ENCODE data around the gene ITGB1BP1. TPM values are rescaled to one million over a fixed set of nuclear protein-coding genes. Genes with fewer than 3 reads are reported as not detected.
"Not testable (repeated sequence)": the region's sequence is repeated elsewhere in the genome, so short reads cannot be mapped to it uniquely, and the experiment has no call there.

Gene ITGB1BP1
- total RNA-seq, 2 experiments from 2014 or later = 54.0 to 102 TPM

DNA sequence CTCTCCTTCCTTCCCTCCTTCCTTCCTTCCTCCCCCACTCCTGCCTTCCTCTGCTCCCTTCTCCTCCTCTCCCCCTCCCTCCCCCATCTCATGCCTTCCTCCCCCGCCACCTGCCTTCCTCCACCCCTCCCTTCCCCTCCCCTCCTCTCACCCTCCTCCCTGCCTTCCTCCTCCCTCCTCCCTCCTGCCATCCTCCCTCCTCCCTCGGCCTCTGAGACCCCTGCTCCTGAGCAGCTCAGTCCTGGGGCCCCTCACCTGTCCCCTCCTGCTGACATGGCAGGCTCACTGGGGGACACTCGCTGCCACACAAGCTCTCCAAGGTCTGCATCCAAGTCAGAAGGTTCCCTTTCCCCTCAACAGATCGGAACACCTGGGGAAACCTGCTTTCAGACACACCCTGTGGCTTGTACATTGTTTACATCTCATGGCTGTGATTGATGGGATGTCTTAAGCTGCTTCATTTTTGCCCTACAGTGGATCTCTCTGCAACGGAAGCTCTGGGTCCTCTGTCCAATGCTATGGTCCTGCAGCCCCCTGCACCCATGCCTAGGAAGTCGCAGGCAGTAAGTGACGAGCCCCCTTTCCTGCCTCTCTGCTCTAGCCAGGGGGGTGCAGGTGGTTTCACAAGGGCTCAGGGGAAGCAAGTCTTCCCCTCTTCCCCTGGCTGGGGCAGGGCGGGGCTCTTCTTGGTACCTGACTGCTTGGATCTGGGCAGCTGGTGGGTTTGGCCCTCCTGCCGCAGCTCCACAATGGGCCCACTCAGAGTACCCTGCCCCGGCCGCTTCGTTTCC, 22.9 kb downstream of the ITGB1BP1 start:
- DNase-seq (ENCODE audit: low spot score) = peak; percentile 20
- no peak overlapping the region for H3K27ac ChIP-seq (ENCODE audit: low read depth, low read length, poor library complexity, severe bottlenecking)
- no peaks in the 10 kb centered on the region for H3K9me3 ChIP-seq (ENCODE audit: low read length)
- H3K36me3 ChIP-seq (ENCODE audit: insufficient read depth, low read length) = no peaks in the 10 kb centered on the region
- intact Hi-C loops (cut with micrococcal nuclease; ENCODE audit: unreplicated experiment) = no loop called here
- ChIA-PET POLR2A (interaction anchor here (0.6 to 0.7 kb wide), 2 partner anchors 70 to 160 kb away, joined by 3 to 6 read pairs; no protein-coding TSS in a partner anchor), CTCF (ENCODE audit: unreplicated experiment) (interaction anchor here (0.9 kb wide), 1 partner anchor 25 kb away, joined by 3 read pairs; no protein-coding TSS in a partner anchor)
- no peak overlapping the region for H3K4me2 ChIP-seq (ENCODE audit: low read length)
- no peak overlapping the region for H3K4me3 ChIP-seq (ENCODE audit: low read depth, low read length, poor library complexity, severe bottlenecking)
- H2AFZ ChIP-seq (ENCODE audit: low read length) = no peak overlapping the region
- H3K79me2 ChIP-seq (ENCODE audit: insufficient read depth, low read depth, low read length) = no peaks in the 10 kb centered on the region
- peaks cover 4% of the 10 kb centered on the region for H3K4me1 ChIP-seq (ENCODE audit: insufficient read depth, low read length, poor library complexity, severe bottlenecking)
- no TSS peak for BruUV-seq (replicated peaks)
- H4K20me1 ChIP-seq (ENCODE audit: insufficient read depth, low read length) = no peaks in the 10 kb centered on the region
- H3K9me2 ChIP-seq (ENCODE audit: insufficient read depth, low read length) = no peaks in the 10 kb centered on the region
- TF ChIP-seq, protein P1, sequence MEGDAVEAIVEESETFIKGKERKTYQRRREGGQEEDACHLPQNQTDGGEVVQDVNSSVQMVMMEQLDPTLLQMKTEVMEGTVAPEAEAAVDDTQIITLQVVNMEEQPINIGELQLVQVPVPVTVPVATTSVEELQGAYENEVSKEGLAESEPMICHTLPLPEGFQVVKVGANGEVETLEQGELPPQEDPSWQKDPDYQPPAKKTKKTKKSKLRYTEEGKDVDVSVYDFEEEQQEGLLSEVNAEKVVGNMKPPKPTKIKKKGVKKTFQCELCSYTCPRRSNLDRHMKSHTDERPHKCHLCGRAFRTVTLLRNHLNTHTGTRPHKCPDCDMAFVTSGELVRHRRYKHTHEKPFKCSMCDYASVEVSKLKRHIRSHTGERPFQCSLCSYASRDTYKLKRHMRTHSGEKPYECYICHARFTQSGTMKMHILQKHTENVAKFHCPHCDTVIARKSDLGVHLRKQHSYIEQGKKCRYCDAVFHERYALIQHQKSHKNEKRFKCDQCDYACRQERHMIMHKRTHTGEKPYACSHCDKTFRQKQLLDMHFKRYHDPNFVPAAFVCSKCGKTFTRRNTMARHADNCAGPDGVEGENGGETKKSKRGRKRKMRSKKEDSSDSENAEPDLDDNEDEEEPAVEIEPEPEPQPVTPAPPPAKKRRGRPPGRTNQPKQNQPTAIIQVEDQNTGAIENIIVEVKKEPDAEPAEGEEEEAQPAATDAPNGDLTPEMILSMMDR (conservative IDR thresholded peaks at IDR 0.05; ENCODE audit: low read length) = no peak
- TF ChIP-seq EZH2phosphoT487 (IDR thresholded peaks at IDR 0.05; ENCODE audit: borderline replicate concordance, low read depth, low read length) = no peak

DNA sequence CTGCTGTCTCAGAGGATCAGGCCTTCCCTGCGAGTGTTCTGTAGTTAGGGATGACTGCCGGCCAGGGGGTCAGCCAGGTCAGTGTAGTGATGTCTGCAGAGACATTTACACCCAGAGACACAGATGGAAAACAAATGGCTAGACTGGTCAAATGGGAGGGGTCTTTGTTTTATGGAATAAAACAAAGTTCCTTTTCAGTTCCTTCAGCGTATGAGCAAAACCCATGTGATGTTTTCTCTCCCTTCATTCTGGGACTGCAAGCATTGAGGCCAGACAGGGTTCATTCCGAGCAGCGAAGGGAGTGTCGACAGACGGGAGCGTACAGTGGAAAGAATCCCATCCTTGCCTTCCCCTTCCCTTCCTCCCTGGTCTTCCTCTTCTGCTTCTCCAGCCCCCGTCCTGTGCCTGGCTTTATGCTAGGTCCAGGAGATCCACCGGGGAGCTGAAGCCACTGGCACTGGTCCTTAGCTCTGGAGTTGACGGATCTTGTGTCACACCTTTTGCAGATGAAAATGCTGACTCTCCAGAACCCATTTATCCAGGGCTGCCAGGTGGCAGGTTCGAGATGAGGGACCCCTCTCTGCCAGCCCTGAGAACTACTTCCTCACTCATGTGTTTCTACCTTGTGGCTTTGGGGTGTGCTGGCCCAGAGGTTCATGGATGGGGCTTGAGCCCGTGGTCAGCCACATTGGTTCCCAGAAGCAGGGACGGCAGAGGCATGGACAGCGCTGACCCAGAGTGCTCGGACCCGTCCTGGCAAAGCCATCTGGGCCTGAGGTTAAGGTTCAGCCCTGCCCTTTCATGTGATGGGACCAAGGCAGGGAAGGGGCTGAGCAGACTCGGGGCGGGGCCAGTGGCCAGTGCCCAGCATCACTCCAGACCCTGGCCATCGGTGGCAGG, 24.2 kb downstream of the ITGB1BP1 start:
- Histone ChIP-seq H2AFZ (ENCODE audit: low read length) (no peak overlapping the region), H3K9me3 (ENCODE audit: low read length) (no peaks in the 10 kb centered on the region), H3K9me2 (ENCODE audit: insufficient read depth, low read length) (no peaks in the 10 kb centered on the region), H3K4me3 (ENCODE audit: low read depth, low read length, poor library complexity, severe bottlenecking) (no peak overlapping the region), H3K79me2 (ENCODE audit: insufficient read depth, low read depth, low read length) (no peaks in the 10 kb centered on the region), H3K4me2 (ENCODE audit: low read length) (no peak overlapping the region), H3K36me3 (ENCODE audit: insufficient read depth, low read length) (no peaks in the 10 kb centered on the region), H4K20me1 (ENCODE audit: insufficient read depth, low read length) (no peaks in the 10 kb centered on the region), H3K27ac (ENCODE audit: low read depth, low read length, poor library complexity, severe bottlenecking) (no peak overlapping the region), H3K4me1 (ENCODE audit: insufficient read depth, low read length, poor library complexity, severe bottlenecking) (peaks cover 4% of the 10 kb centered on the region)
- DNase-seq (ENCODE audit: low spot score) = no peak
- ChIA-PET CTCF (ENCODE audit: unreplicated experiment) (no interaction called here), POLR2A (interaction anchor here (0.6 to 1.2 kb wide), 3 partner anchors 13 to 104 kb away, joined by 3 to 4 read pairs (median 3); no protein-coding TSS in a partner anchor)
- intact Hi-C loops (cut with micrococcal nuclease; ENCODE audit: unreplicated experiment) = no loop called here
- no TSS peak for BruUV-seq (replicated peaks)
- no peak for TF ChIP-seq EZH2phosphoT487 (IDR thresholded peaks at IDR 0.05; ENCODE audit: borderline replicate concordance, low read depth, low read length)
- TF ChIP-seq, protein P1 (conservative IDR thresholded peaks at IDR 0.05; ENCODE audit: low read length) = no peak

- H3K9me2 ChIP-seq (ENCODE audit: insufficient read depth, low read length); DNase-seq (ENCODE audit: low spot score); BruUV-seq (replicated peaks); H3K4me2 ChIP-seq (ENCODE audit: low read length); H3K36me3 ChIP-seq (ENCODE audit: insufficient read depth, low read length); H3K4me1 ChIP-seq (ENCODE audit: insufficient read depth, low read length, poor library complexity, severe bottlenecking); H3K9me3 ChIP-seq (ENCODE audit: low read length); H4K20me1 ChIP-seq (ENCODE audit: insufficient read depth, low read length); CTCF ChIA-PET (ENCODE audit: unreplicated experiment); H2AFZ ChIP-seq (ENCODE audit: low read length); H3K4me3 ChIP-seq (ENCODE audit: low read depth, low read length, poor library complexity, severe bottlenecking); intact Hi-C loops (cut with micrococcal nuclease; ENCODE audit: unreplicated experiment); H3K27ac ChIP-seq (ENCODE audit: low read depth, low read length, poor library complexity, severe bottlenecking); H3K79me2 ChIP-seq (ENCODE audit: insufficient read depth, low read depth, low read length): not testable (repeated sequence)
- POLR2A ChIA-PET = interaction anchor here (0.6 kb wide), 1 partner anchor 105 kb away, joined by 3 read pairs; no protein-coding TSS in a partner anchor
Measured at GRCh38 chr2:9398251-9398650, 25.1 kb downstream of the ITGB1BP1 start.

All from OCI-LY7 (cell line).